HG03139 (cell line): ENCODE data around the gene TFR2.
"Not testable (repeated sequence)": the region's sequence is repeated elsewhere in the genome, so short reads cannot be mapped to it uniquely, and the experiment has no call there.

Experiments
- ATAC-seq: cut with Tn5 transposase; IDR thresholded peaks from one replicate; pipeline ENCODE4 v1.9.1; 2021; ENCODE audit not compliant: unreplicated experiment

TFR2 gene

GRCh38 chr7:100678291-100678984 is 37.1 kb upstream of the TFR2 start:
- no peak for ATAC-seq

- no peak for ATAC-seq
Measured at GRCh38 chr7:100677308-100678267, 36.2 kb upstream of the TFR2 start.

GRCh38 chr7:100676501-100677306 is 35.4 kb upstream of the TFR2 start:
- ATAC-seq, result no peak

GRCh38 chr7:100675581-100676350 is 34.4 kb upstream of the TFR2 start:
- ATAC-seq, result peak; percentile 31

- ATAC-seq, result no peak
Measured at GRCh38 chr7:100675105-100675451, 33.7 kb upstream of the TFR2 start.

GRCh38 chr7:100674411-100675104 is 33.2 kb upstream of the TFR2 start:
- ATAC-seq, result no peak

- ATAC-seq, result no peak
Measured at GRCh38 chr7:100673942-100674410, 32.6 kb upstream of the TFR2 start.

- ATAC-seq, result peak; percentile 61
Measured at GRCh38 chr7:100673302-100673941, 32.1 kb upstream of the TFR2 start, which contains the start of gene GNB2. TSS of gene GNB2 (plus strand) at chr7:100673740. CDS start at chr7:100676266, 2,526 bp downstream.

- ATAC-seq, result no peak
Measured at GRCh38 chr7:100671353-100672327, 30.3 kb upstream of the TFR2 start.

GRCh38 chr7:100670074-100670473 is 28.7 kb upstream of the TFR2 start:
- no peak for ATAC-seq

- ATAC-seq, result not testable (repeated sequence)
Measured at GRCh38 chr7:100669106-100669505, 27.8 kb upstream of the TFR2 start.

GRCh38 chr7:100668069-100668449 is 26.7 kb upstream of the TFR2 start:
- no peak for ATAC-seq

- no peak for ATAC-seq
Measured at GRCh38 chr7:100667331-100668068, 26.1 kb upstream of the TFR2 start.

- ATAC-seq, result no peak
Measured at GRCh38 chr7:100665168-100665726, 23.9 kb upstream of the TFR2 start.

- ATAC-seq, result not testable (repeated sequence)
Measured at GRCh38 chr7:100662194-100662776, 20.9 kb upstream of the TFR2 start.

- ATAC-seq, result no peak
Measured at GRCh38 chr7:100655908-100656674, 14.7 kb upstream of the TFR2 start, which contains the start of gene ACTL6B. TSS of gene ACTL6B (minus strand) at chr7:100656448. CDS start at chr7:100656354, 94 bp downstream.
